Muscle of back (tissue), 11 donors: ENCODE results near the gene RASSF5. TPM values are rescaled to one million over a fixed set of nuclear protein-coding genes. Genes with fewer than 3 reads are reported as not detected.
A peak's percentile ranks its signal among the peaks of the same experiment; 100 is the strongest.

Experiments used
- DNase-seq, 3 donors: peaks; one replicate each; pipeline versions ENCODE4 v3.0.0 to v3.0.0-alpha.2; 2013
- polyA plus RNA-seq, 10 donors: library from polyadenylated mRNA; unstranded; fragments of 120-200 nt; gene quantifications; one replicate each; pipeline ENCODE4 v1.2.1, GENCODE V29; 2013; ENCODE audit not compliant: insufficient read length in 10 of 10

RASSF5 gene
- polyA plus RNA-seq, 10 donors = 5.9 to 12.8 (median 8.0) TPM

DNA sequence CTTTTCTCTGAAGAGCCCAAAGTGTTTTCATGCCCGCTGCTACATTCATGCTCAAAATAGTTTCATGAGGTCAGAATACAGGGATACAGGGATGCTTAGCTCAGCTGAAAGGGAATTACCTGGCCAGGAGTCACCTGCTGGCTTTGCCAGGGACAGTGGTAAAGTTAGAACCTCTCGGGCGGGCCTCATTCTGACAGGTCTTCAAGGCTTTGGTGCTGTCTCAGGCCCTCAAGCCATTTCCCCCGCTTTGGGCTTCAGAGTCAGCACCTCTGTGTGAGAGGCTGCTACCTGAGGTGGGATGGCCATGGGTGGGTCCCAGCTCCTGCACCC lies 5.5 kb downstream of the RASSF5 start:
- DNase-seq = no peak

DNA sequence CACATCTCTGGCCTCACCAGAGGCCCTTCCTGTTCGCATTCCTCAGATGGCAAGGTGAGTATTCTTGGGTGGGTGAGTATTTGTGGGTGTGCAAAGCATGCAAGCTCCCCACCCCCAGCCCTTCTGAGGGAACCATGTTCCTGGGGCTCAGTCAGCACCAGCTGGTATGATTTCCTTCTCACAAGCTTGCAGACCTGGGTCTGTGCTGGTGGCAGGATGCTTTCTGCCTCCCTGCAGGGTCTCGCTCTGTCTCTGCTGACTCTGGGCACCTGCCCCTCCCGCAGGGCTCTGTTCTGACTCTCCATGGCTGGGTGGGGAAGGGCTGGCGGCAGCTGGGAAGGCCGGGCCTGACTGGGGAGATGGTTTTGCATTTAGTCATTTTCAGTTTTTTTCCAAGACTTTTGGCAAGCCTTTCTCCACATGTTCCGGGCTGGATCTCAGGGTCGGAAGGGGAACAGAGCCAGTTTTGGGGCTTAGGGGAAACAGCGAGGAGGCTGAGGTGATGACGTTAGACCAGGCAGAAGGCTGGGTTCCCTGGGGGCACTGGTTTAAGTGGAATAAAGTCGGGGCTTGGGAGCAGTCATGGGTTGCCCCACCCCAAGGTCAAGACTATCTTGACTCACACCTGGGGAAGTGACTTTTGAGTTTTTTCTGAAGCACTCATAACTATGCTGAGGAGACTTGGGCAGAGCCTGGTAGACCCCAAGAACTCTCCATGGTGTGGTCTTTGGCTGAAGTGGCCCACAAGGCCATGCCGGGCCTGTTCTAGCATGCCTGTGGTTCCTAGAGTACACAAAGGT lies 6.2 kb downstream of the RASSF5 start:
- peak; percentile 87 to 96 (median 93) for DNase-seq

DNA sequence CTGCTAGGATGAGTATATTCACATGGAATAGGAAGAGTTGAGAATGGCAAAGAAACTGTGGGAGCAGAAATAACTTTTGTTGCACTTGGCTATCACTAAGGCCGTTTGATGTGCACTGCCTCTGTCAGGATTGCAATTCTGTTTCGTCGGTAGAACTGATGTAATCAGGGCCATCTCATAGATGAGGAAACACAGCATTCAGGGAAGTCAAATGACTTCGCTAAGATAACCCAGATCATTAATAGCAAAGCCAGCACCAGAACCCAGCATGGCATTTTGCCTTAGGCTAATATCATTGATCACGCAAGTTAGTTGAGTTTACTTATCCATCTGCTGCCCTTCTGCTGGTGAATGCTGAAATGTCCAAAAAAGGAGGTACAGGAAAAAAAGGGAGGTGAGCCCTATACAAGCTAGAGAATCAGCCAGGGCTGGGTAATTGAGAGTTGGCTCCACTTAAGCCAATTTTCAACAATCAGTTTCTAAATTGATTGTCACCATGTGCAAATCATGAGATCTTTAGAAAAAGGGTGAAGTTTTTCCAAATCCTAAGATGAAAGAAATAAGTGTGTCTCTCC lies 7.6 kb downstream of the RASSF5 start:
- DNase-seq = no peak

DNA sequence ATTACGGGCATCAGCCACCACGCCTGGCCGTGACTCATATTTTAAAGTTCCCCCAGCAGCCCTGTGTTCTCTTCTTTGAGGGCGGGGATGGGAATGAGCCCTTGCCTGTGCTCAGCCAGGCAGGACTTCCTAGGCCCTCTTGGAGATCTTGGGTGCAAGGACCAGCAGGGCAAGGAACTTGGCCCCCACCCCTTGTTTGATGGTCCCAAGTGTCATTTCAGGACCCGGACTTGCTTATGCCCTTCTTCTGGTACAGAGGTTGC lies 9.3 kb downstream of the RASSF5 start:
- no peak for DNase-seq

DNA sequence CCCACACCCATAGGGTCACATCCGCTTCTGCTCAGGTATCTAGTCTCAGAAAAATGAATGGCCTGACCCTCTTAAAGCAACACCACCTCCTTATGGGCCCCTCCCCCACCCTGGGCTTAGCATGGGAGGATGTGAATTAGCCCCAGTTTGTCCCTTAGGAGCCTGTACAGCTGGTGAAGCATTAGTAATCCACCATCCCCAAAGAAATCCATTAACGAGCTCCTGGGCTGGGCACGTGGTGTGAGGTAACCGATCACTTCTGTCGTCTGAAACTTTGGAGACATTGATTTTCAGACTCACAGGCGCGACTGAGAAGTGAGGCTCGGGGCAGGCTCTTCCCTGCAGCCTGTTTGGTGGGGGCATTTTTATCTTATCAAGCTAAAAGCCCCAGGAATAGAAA lies 10.5 kb downstream of the RASSF5 start:
- DNase-seq = no peak

DNA sequence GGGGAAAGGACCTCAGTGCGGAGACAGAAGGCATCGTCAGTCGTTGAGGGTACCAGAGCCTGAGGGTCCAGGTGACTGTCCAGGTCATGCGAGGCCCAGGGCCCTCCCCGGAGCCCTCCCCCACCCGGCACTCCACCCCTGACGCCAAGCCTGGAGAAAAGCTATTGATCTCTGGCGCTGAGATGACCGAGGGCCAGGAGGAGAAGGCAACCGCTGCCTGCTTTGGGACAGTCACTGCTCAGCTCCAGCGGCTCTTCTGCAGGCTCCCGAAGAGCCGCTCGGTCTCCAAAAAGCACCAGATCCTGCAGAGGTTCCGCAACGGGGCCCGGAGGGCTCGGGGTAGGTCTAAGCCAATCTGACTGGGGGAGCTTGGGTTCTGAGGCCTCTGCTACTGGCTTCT lies 10.9 kb downstream of the RASSF5 start:
- DNase-seq = no peak

DNA sequence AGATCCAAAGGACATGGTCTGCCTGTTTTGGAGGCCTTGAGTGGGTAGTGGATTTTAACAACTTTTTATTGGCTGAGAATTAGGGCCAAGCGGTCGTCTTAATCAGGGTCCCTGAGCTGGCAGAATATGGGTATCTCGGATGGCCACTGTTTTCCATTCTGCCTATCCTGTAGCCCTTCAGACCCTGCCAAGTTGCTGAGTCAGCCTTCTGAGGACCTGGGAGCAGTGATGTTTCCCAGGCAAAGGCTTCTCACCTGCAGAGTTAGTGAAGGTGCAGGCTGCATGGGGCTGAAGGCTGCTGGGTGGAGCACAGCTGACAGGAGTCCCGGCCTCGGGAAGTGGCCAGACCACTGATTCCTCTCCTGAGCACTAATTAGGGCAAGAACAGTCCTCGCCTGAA lies 11.4 kb downstream of the RASSF5 start:
- no peak for DNase-seq

DNA sequence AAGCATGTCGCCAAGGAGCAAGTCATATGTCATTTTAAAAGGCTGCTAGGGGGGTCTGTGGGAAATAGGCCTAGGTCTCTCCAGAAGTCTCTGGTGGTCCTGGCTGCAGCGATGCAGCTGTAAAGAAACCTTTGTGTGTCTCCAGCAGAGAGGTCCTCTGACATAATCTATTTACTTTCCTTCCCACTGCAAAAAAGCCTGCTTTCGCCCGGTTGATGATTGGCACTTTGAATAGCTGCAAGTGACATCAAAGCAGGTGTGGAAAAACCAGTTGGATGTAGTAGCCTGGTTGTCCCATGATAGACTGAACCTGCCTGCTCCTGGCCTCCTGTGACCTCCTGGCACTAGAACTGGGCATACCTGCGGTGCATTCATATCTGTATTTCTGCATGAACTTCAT lies 13.8 kb downstream of the RASSF5 start:
- DNase-seq = no peak

DNA sequence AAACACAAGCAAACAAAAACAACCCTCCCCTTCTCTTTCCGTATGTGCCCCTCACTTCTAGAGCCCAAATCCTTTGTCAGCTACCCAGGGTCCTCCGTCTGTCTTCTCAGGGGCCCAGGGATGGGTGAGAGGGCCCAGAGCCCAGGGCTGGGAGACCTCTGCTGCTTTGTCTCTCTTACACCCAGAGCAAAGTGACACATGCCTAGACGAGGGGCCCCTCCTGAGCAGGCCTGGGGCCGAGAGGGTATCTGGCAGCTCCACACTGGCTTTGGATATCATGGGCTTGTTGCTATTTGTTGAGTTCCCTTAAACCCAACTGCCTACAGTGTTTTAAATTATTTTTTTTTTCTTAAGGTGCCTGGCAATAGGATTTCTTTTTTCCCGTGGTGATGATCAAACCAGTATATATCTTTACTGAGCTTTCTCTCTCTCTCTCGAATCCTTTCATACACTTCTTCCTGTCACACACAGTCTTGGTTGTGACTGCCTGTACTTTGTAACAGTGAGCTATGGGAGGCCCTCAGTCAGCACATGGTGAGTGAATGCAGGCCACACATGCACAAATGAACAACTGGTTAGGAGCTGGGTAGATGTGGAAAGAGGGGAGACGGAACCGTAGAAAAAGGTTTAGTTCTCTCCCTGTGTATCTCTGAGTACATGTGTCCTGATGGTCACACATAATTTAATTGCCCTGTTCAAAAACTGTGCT lies 14.5 kb downstream of the RASSF5 start:
- no peak for DNase-seq

DNA sequence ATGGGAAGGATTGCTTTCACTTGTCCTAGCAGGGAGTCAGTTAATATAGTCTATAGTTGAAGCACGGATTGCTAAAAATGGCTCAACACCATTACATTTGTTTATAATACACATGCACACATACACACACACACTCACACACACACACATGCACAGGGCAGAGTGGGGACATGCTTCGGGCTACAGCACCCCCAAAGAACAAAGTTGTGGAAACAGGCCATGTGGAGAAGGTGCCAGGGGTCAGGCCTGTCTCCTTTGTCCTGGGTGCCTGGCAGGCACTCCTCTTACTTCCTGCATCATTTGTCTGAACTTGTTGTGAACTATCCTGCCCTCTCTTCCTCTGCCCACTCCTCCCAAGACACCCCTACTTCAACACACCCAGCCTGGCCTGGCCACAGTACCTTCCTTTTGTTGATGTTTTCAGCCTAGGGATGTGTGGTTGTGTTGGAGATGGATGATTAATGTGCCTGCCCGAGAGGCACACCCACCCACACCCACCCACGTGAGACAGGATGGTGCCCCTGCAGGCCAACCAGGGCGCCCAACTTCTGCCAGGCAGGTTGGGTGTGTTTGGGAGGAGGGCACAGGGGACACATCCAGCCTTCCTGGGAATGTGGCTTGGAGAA lies 17.5 kb downstream of the RASSF5 start:
- DNase-seq = no peak

DNA sequence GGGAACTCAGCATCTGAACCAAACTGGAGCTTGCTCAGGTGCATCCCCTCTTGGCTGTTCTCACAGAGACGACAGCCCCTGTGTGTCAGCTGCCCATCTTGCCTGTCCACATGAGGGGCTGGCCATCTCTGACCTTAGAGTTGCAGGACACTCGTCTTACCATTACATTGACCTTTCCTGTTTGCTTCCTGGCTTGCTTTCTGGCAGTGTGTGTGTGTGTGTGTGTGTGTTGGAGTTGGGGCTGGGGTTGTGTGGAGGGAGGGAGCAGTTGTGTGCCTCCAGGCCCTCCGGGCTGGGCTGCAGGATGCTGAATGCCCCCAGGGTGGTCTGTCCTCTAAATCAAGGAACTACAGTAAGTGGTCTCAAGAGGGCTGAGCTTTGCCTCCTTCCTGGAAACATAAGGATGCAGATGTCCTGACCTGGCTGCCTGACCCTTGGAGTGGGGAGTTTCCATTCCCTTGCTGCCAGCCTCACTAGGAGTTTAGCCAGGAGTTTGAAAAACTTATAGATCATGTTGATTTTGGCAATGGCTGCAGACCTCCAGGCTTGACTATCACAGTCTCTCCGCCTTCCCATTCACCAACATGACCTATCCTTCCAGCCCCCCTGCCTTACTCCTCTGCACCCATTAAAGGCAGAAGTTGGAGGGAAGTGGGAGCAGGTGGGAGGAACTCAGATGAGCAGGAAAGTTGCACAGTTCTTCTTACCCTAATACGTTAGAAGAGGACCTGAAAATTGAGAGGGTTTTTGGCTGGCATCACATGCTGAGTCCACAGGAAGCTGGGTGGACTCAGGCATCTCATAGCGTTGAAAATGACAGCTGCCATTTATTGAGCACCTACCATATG lies 19.0 kb downstream of the RASSF5 start:
- peak in 1 of 3 donors; percentile 41 for DNase-seq

DNA sequence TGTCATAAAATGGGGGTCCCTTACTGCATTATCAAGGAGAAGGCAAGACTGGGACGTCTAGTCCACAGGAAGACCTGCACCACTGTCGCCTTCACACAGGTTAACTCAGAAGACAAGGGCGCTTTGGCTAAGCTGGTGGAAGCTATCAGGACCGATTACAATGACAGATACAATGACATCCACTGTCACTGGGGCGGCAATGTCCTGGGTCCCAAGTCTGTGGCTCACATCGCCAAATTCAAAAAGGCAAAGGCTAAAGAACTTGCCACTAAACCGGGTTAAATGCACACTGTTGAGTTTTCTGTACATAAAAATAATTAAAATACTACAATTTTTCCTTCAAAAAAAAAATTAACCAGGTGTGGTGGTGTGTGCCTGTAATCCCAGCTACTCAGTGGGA lies 22.1 kb downstream of the RASSF5 start:
- no peak for DNase-seq

DNA sequence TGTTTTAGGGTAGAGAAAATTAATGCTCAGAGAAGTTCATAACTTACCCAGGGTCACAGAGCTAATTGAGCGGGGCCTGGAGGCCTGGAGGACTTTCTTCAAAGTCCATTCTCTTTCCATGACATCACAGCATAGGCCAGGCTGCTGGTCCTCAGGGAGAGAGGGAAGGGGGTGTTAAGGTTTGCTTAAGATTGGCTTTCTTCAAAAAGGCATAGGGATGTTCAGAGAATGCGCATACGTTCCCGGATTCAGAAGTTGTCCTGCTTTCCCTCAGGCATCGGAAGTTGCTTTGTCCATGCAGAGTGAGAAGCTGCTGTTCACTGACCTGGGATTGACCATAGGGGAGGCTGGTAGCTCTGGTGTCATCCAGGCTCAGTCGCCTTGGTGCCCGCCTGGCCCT lies 25.0 kb downstream of the RASSF5 start:
- DNase-seq = no peak

DNA sequence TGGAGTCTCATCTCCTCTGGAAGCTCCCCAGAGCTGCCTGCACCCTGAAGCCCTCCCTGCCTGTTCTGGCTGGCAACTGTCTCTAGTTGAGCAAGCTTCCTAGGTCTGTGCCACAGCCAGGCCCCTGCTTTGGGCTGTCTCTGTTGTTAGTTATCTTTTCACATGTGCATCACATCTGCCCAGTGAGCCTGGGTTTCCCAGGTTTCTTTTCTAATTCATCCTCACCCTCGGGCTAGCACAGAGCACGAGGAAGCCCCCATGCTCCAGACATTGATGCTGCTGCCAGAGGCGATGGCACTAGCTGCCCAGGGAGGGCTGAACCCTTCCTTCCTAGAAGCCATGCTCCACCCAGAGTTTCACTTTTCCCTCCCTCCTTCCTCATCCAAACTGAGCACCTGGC lies 27.2 kb downstream of the RASSF5 start:
- DNase-seq = no peak

DNA sequence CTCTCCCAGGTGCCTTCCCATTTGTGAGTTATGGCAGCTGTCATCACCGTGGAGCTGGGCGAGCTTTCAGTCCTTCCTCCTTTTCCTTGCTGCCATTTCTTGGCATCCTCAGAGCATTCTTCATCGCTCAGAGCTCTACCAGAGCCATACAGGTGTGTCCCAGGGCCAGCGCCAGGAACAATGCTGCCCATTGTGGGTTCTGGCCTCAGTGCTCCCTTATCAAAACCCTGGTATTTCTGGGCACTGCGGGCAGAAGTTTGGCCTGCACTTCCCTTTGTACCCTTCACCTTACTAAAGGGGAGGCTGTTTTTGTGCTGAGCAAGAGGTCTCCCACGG lies 28.5 kb downstream of the RASSF5 start:
- DNase-seq = no peak

DNA sequence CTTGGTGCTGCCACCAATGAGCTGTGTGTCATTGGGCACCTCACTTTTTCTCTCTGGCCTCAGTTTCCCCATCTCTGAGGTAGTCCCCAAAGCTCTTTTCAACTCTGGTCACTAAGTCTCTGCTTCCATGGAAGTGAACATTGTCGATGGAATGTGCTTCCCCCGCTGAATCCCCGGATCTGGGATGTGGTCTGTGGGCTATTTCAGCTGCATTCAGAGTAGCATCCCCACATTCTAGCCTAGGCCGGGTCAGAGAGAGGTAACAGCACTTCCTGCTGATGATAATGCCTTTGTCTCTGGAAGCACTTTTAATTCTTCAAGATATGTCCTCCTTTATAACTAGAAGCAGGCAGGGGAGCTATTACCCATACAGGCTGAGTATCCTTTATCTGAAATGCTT lies 29.8 kb downstream of the RASSF5 start:
- DNase-seq = no peak

DNA sequence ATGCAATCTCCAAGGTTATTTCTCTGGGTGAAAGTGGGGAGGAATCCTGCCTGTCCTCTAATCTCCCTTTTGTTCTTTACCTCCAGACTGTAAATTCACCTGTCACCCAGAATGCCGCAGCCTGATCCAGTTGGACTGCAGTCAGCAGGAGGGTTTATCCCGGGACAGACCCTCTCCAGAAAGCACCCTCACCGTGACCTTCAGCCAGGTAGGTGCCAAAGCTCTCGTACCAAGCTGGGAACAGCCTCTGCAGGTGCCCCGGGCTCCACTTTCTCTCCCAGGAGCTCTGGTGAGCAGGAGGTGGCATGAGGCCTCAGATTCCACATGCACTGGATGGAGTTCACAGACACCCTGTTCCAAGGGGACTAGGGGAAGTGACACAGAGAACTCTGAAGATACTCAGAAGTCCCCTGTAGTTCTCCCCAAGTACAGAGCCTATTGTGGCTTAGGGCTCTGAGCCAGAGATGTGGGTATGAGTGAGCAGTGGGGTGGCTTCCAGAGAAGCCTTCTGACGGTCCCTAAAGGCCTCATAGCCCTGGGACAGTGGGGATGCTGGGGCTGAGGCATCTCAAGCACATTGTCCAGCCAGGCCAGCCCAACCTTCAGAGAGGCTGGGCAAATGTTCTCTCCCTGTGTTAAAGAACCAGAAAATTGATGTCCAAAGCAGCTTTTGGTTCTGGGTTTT lies 30.9 kb downstream of the RASSF5 start:
- no peak for DNase-seq

DNA sequence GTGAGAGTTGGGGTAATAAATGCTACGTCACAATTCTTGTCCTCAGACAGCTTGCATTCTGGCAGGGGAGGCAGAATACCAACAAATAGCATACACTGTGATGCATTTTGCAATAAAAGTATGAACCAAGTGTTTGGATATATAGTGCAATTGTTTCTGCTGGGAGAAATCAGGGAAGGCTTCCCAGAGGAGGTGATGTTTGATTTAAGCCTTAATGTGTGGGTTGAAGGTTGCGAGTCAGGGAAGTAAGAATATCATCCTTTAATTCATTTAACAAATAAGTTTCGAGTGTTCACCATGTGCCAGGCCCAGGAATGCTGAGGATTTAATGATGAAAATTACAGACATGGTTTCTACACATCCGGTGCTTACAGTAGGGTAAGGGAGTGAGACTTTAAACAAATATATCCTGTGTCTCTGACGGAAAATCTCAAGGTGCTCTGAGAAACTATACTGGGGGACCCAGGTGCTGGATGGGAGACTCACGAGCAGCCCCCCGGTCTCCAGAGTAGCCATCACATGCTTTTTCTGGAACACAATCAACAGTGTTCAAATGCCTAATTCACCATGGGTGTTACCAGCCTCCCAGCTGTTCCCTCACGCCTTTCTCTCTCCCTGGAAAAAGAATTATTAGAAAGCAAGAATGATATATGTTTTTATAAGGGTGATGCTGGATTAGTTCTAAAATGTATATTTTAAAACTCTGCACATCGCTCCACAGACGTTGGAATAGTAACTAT lies 31.7 kb downstream of the RASSF5 start:
- peak in 2 of 3 donors; percentile 28 to 61 for DNase-seq

DNA sequence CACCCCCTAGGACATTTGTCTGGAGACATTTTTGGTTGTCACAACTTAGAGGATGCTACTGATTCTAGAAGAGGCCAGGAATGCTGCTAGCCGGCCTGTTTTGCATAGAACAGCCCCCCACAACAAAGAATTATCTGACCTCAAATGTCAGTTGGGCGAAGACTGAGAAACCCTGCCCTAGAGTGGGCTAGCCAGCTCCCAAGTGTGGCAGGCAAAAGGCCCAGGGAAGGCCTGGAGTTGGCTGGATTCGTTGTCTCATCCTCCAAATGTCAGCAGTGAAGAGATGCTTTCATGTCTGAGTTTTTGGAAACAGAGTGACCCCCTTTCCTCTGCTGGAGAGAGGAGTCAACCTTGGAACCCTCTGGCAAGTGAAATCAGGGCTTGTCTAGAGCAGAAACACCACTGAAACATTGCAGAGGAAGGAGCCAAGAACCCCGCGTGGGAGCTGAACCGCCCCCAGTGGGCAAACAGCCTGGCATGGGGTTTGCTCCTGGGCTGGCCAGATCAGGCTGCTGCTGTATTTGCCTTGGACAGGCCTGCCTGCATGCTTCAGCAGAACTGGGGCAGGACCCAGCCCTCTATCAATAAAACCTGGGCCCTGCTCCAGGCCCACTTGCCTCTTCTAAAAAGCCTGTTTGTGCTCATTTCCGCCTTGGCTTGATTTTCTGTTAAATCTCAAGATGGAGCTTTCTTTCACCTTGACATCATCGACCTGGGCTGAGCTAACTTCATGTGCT lies 32.9 kb downstream of the RASSF5 start:
- peak in 1 of 3 donors; percentile 71 for DNase-seq

DNA sequence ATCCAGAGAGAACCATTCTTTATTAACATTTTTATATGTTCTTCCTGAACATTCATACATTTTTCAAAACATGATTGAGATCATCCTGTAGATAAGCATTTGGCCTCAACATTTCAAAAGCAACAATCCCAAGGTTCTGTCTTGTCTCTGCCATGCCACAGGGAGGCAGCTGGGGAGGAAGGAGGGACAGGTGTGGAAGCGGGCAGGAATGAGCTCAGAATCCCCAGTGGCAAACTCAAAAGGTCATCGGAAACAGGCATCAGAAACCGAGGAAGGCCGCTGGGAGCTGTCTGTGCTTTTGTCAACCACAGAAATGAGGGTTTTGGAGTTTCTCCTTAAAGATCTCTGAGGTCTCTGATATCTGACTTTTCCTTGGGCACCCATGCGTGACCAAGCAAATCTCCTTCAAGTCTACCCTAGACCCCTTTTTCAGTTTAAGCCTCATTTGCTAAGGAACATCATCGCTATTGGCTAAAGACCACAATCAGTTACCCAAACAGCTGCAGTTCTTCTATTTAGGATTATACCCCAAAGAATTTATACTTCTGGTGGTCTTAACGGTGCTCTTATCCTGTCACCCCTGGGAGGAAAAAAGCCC lies 34.0 kb downstream of the RASSF5 start:
- no peak for DNase-seq
